Neural cell (in vitro differentiated cells): ENCODE data around the gene PRKACA. TPM values are rescaled to one million over a fixed set of nuclear protein-coding genes. Genes with fewer than 3 reads are reported as not detected.

Experiments
- H2AFZ ChIP-seq: fragments of 200-600, 300-800 bp; sonication (generic), shearing (Covaris generic); 2 replicates; pipeline ENCODE4 v1.6.0; 2014; ENCODE audit warnings: low read depth, mild to moderate bottlenecking, antibody characterized with exemption, low read length, moderate library complexity
- H3F3A ChIP-seq: fragments of 200-600 bp; shearing (Covaris generic); 2 replicates; pipeline ENCODE4 v1.6.1; 2016; ENCODE audit warnings: mild to moderate bottlenecking, moderate library complexity, mixed read lengths, antibody characterized with exemption, low read length; ENCODE audit not compliant: insufficient read depth, poor library complexity, severe bottlenecking
- H3K27ac ChIP-seq: fragments of 200-600, 300-800 bp; sonication (generic), shearing (Covaris generic); 2 replicates; pipeline ENCODE4 v1.5.1; 2014; ENCODE audit warnings: mild to moderate bottlenecking, low read length, moderate library complexity
- H3K27me3 ChIP-seq: fragments of 300-800, 200-600 bp; sonication (generic), shearing (Covaris generic); 2 replicates; pipeline ENCODE4 v1.6.0; 2014; ENCODE audit warnings: mild to moderate bottlenecking, low read depth, low read length, moderate library complexity; ENCODE audit not compliant: insufficient read depth
- H3K36me3 ChIP-seq: fragments of 300-800, 200-600 bp; sonication (generic), shearing (Covaris generic); 2 replicates; pipeline ENCODE4 v1.5.1; 2014; ENCODE audit warnings: mild to moderate bottlenecking, antibody characterized with exemption, low read length, moderate library complexity; ENCODE audit not compliant: insufficient read depth
- H3K4me2 ChIP-seq: fragments of 300-800, 200-600 bp; sonication (generic), shearing (Covaris generic); 2 replicates; pipeline ENCODE4 v1.6.0; 2014; ENCODE audit warnings: mild to moderate bottlenecking, low read length
- H3K4me3 ChIP-seq: fragments of 300-800, 200-600 bp; sonication (generic), shearing (Covaris generic); 2 replicates; pipeline ENCODE4 v1.5.1; 2014; ENCODE audit warnings: mild to moderate bottlenecking, low read length, moderate library complexity
- H3K79me2 ChIP-seq: fragments of 200-600 bp; shearing (Covaris generic); replicated peaks from 2 replicates; pipeline ENCODE4 v1.6.0; 2014; ENCODE audit warnings: mild to moderate bottlenecking, low read length, moderate library complexity; ENCODE audit not compliant: insufficient read depth
- H3K9ac ChIP-seq: fragments of 300-800, 200-600 bp; sonication (generic), shearing (Covaris generic); 2 replicates; pipeline ENCODE4 v1.6.1; 2016; ENCODE audit warnings: mild to moderate bottlenecking, low read length, mixed read lengths
- H3K9me2 ChIP-seq: fragments of 200-600 bp; shearing (Covaris generic); 2 replicates; pipeline ENCODE4 v1.6.1; 2016; ENCODE audit warnings: mild to moderate bottlenecking, low read length, mixed read lengths; ENCODE audit not compliant: insufficient read depth
- H3K9me3 ChIP-seq: fragments of 200-600, 300-800 bp; sonication (generic), shearing (Covaris generic); 2 replicates; pipeline ENCODE4 v1.6.1; 2016; ENCODE audit warnings: mild to moderate bottlenecking, mixed run types, low read length, moderate library complexity, mixed read lengths
- H4K20me1 ChIP-seq: fragments of 200-600 bp; shearing (Covaris generic); 2 replicates; pipeline ENCODE4 v1.6.1; 2016; ENCODE audit warnings: mild to moderate bottlenecking, mixed run types; ENCODE audit not compliant: insufficient read depth
- EP300 ChIP-seq: fragments of 450-650 bp; conservative IDR thresholded peaks from 2 replicates; pipeline ENCODE4 v1.6.1; 2014; ENCODE audit warnings: antibody characterized with exemption, mild to moderate bottlenecking, moderate library complexity; ENCODE audit not compliant: poor library complexity, severe bottlenecking
- EZH2 ChIP-seq: fragments of 200-600, 300-800 bp; shearing (Covaris generic), sonication (generic); IDR thresholded peaks from 2 replicates; pipeline ENCODE4 v1.6.1; 2014; ENCODE audit warnings: antibody characterized with exemption, low read length, borderline replicate concordance, mild to moderate bottlenecking; ENCODE audit not compliant: insufficient read depth, poor library complexity, severe bottlenecking
- MXI1 ChIP-seq: fragments of 450-650 bp; conservative IDR thresholded peaks from 2 replicates; pipeline ENCODE4 v1.6.1; 2014; ENCODE audit warnings: antibody characterized with exemption, mild to moderate bottlenecking; ENCODE audit not compliant: poor library complexity, severe bottlenecking
- POLR2AphosphoS5 ChIP-seq: IDR thresholded peaks from 2 replicates; pipeline ENCODE4 v1.6.1; 2012
- RAD21 ChIP-seq: fragments of 450-650 bp; conservative IDR thresholded peaks from 2 replicates; pipeline ENCODE4 v1.6.1; 2014; ENCODE audit warnings: antibody characterized with exemption, mild to moderate bottlenecking, moderate library complexity
- REST ChIP-seq: IDR thresholded peaks from 2 replicates; pipeline ENCODE4 v1.6.1; 2012; ENCODE audit warnings: borderline replicate concordance
- SMC3 ChIP-seq: fragments of 450-650 bp; conservative IDR thresholded peaks from 2 replicates; pipeline ENCODE4 v1.6.1; 2014; ENCODE audit warnings: antibody characterized with exemption, mild to moderate bottlenecking, moderate library complexity; ENCODE audit not compliant: poor library complexity
- TAF1 ChIP-seq: IDR thresholded peaks from 2 replicates; pipeline ENCODE4 v1.6.1; 2012; ENCODE audit warnings: low read depth
- polyA plus RNA-seq: library from polyadenylated mRNA; depleted of rRNA; stranded (reverse); fragments of >200 nt; gene quantifications from 2 replicates; pipeline ENCODE4 v1.2.3, GENCODE V29; 2014
- TF ChIP-seq, protein P1 (sequence below): fragments of 450-650 bp; IDR thresholded peaks from 2 replicates; pipeline ENCODE4 v1.5.1; 2014; ENCODE audit warnings: antibody characterized with exemption, mild to moderate bottlenecking, moderate library complexity; ENCODE audit not compliant: poor library complexity, severe bottlenecking

Gene PRKACA
- polyA plus RNA-seq, 1 donor from 2014 or later, result 11.7 TPM

- no peak overlapping the region for H3K4me3 ChIP-seq
- no peaks in the 10 kb centered on the region for H3K27me3 ChIP-seq
- H3K4me2 ChIP-seq, result no peak overlapping the region
- no peak overlapping the region for H3K9ac ChIP-seq
- peaks cover 3% of the 10 kb centered on the region for H3K9me3 ChIP-seq
- TF ChIP-seq TAF1, result no peak
- no peak for TF ChIP-seq RAD21
- TF ChIP-seq POLR2AphosphoS5, result no peak
- TF ChIP-seq EZH2, result no peak
- TF ChIP-seq MXI1, result no peak
- TF ChIP-seq SMC3, result no peak
- no peak for TF ChIP-seq EP300
- TF ChIP-seq REST, result no peak
- TF ChIP-seq, protein P1, sequence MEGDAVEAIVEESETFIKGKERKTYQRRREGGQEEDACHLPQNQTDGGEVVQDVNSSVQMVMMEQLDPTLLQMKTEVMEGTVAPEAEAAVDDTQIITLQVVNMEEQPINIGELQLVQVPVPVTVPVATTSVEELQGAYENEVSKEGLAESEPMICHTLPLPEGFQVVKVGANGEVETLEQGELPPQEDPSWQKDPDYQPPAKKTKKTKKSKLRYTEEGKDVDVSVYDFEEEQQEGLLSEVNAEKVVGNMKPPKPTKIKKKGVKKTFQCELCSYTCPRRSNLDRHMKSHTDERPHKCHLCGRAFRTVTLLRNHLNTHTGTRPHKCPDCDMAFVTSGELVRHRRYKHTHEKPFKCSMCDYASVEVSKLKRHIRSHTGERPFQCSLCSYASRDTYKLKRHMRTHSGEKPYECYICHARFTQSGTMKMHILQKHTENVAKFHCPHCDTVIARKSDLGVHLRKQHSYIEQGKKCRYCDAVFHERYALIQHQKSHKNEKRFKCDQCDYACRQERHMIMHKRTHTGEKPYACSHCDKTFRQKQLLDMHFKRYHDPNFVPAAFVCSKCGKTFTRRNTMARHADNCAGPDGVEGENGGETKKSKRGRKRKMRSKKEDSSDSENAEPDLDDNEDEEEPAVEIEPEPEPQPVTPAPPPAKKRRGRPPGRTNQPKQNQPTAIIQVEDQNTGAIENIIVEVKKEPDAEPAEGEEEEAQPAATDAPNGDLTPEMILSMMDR, result no peak
- no peaks in the 10 kb centered on the region for H3K79me2 ChIP-seq
- peaks cover 6% of the 10 kb centered on the region for H3K36me3 ChIP-seq
- no peaks in the 10 kb centered on the region for H3K9me2 ChIP-seq
- no peaks in the 10 kb centered on the region for H4K20me1 ChIP-seq
- no peak overlapping the region for H3K27ac ChIP-seq
- no peak overlapping the region for H2AFZ ChIP-seq
- peaks cover 4% of the 10 kb centered on the region for H3F3A ChIP-seq
Observed at GRCh38 chr19:14094854-14095253, 22.7 kb downstream of the PRKACA start.

GRCh38 chr19:14093117-14093823 is 24.3 kb downstream of the PRKACA start:
- no peaks in the 10 kb centered on the region for H3K9me2 ChIP-seq
- H3K27ac ChIP-seq, result no peak overlapping the region
- peaks cover 4% of the 10 kb centered on the region for H3F3A ChIP-seq
- H3K36me3 ChIP-seq, result peaks cover 6% of the 10 kb centered on the region
- H3K4me3 ChIP-seq, result no peak overlapping the region
- no peak overlapping the region for H2AFZ ChIP-seq
- no peak overlapping the region for H3K9ac ChIP-seq
- peaks cover 8% of the 10 kb centered on the region for H4K20me1 ChIP-seq
- no peaks in the 10 kb centered on the region for H3K27me3 ChIP-seq
- no peak overlapping the region for H3K4me2 ChIP-seq
- H3K9me3 ChIP-seq, result peaks cover 3% of the 10 kb centered on the region
- H3K79me2 ChIP-seq, result no peaks in the 10 kb centered on the region
- TF ChIP-seq SMC3 (no peak), MXI1 (no peak), EZH2 (no peak), RAD21 (no peak), TAF1 (no peak), POLR2AphosphoS5 (no peak), REST (no peak), EP300 (no peak)
- TF ChIP-seq, protein P1, result no peak
